Thyroid gland (tissue), 4 donors: ENCODE measurements around the gene CSNK1D.

Experiments used
- CTCF ChIP-seq, 6 experiments: fragments of 200-600 bp in 3 of 6; fragments of 450-650 bp in 3 of 6; sonication (generic) in 3 of 6; IDR thresholded peaks; one replicate each; pipeline ENCODE4 v1.5.1; 2016 to 2019; ENCODE audit warnings: antibody characterized with exemption in 6 of 6, mild to moderate bottlenecking in 2 of 6, inconsistent platforms in 1 of 6, moderate library complexity in 1 of 6
- POLR2A ChIP-seq, 2 donors: fragments of 450-650 bp; IDR thresholded peaks; one replicate each; pipeline ENCODE4 v1.6.1; 2017; ENCODE audit warnings: antibody characterized with exemption in 2 of 2, mild to moderate bottlenecking in 2 of 2, moderate library complexity in 1 of 2

GRCh38 chr17:82262344-82262743, 11.2 kb downstream of the CSNK1D start:
- TF ChIP-seq CTCF (IDR thresholded peaks at IDR 0.05) (no peak), POLR2A (IDR thresholded peaks at IDR 0.05) (no peak)
